ENCODE measurements around the gene CST8. TPM values are rescaled to one million over a fixed set of nuclear protein-coding genes. Genes with fewer than 3 reads are reported as not detected.

CST8 gene
- total and polyA plus RNA-seq, 11 donors: not detected

DNA sequence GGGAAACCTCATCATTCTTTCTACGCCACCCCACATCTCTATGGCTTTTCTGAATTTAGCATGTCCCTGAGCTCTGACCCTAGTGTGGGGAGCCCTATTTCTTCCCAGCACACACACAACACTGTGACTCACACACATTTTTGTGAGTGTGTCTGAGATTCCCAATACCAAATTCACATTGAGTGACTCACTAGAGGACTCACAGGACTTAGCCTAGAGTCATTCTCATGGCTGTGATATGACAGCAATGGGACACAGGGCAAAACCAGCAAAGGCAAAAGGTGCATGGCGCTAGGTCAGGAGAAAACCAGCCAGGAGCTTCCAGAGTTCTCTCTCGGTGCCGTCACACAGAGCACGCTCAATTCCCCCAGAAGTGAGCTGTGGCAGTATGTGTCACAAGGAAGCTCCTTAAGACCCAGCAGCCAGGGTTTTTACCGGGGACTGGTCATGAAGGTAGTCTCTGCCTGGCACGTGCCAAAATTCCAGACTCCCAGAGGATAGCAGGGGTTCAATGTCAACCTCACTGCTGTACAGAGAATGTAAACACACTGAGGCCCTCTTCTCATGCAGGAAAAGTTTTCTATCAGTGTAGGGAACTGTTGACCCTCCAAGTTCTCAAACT, 45.2 kb upstream of the CST8 start:
- Histone ChIP-seq H3K27ac (no peak overlapping the region), H3K36me3 (no peaks in the 10 kb centered on the region), H3K27me3 (no peaks in the 10 kb centered on the region), H3K9me3 (no peaks in the 10 kb centered on the region), H3K4me3 (no peak overlapping the region), H3K4me1 (no peaks in the 10 kb centered on the region)
- no peak for DNase-seq
- ATAC-seq: no peak
- intact Hi-C loops (cut with DNase I): loop anchor here in 5 of 10 donors (5.0 to 10.0 kb wide), 5 partner anchors 101 to 1111 kb away; no protein-coding TSS in a partner anchor
- 89 to 95% (median 92%) methylated on average over 7 of the region's 7 CpGs for WGBS, 4 donors
- TF ChIP-seq POLR2A (IDR thresholded peaks at IDR 0.05): no peak
- TF ChIP-seq, protein P1, sequence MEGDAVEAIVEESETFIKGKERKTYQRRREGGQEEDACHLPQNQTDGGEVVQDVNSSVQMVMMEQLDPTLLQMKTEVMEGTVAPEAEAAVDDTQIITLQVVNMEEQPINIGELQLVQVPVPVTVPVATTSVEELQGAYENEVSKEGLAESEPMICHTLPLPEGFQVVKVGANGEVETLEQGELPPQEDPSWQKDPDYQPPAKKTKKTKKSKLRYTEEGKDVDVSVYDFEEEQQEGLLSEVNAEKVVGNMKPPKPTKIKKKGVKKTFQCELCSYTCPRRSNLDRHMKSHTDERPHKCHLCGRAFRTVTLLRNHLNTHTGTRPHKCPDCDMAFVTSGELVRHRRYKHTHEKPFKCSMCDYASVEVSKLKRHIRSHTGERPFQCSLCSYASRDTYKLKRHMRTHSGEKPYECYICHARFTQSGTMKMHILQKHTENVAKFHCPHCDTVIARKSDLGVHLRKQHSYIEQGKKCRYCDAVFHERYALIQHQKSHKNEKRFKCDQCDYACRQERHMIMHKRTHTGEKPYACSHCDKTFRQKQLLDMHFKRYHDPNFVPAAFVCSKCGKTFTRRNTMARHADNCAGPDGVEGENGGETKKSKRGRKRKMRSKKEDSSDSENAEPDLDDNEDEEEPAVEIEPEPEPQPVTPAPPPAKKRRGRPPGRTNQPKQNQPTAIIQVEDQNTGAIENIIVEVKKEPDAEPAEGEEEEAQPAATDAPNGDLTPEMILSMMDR (IDR thresholded peaks at IDR 0.05): no peak

DNA sequence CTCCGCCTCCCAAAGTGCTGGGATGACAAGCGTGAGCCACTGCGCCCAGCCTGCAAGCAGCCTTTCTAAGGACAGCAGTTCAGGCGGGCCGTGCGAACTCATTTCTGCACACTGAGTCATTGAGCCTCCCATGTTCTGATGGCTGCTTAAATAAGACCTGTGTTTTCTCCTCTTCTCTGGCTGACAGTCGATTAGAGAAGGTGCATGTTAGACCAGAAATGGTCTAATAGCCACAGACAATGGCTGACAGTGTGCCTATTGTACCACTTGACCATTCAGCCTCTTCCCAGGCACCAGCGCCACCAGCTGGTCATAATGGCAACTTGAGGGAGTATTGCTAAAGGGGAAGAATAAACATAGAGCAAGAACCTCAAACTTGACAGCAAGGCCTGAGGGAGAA, 44.4 kb upstream of the CST8 start:
- ATAC-seq (peak; percentile 55 to 75 (median 72)), DNase-seq (peak in 4 of 5 donors; percentile 41 to 70 (median 48))
- WGBS, 4 donors: 59 to 75% (median 71%) methylated on average over 8 of the region's 8 CpGs
- intact Hi-C loops (cut with DNase I): loop anchor here in 5 of 10 donors (5.0 to 10.0 kb wide), 5 partner anchors 102 to 1112 kb away; no protein-coding TSS in a partner anchor
- no peaks in the 10 kb centered on the region for H3K36me3 ChIP-seq
- H3K27ac ChIP-seq: no peak overlapping the region
- no peaks in the 10 kb centered on the region for H3K27me3 ChIP-seq
- TF ChIP-seq, protein P1 (IDR thresholded peaks at IDR 0.05): peak; percentile 32 to 64 (median 50)
- no peak for TF ChIP-seq POLR2A (IDR thresholded peaks at IDR 0.05)
- no peaks in the 10 kb centered on the region for H3K4me1 ChIP-seq
- no peak overlapping the region for H3K4me3 ChIP-seq
- H3K9me3 ChIP-seq: no peaks in the 10 kb centered on the region

DNA sequence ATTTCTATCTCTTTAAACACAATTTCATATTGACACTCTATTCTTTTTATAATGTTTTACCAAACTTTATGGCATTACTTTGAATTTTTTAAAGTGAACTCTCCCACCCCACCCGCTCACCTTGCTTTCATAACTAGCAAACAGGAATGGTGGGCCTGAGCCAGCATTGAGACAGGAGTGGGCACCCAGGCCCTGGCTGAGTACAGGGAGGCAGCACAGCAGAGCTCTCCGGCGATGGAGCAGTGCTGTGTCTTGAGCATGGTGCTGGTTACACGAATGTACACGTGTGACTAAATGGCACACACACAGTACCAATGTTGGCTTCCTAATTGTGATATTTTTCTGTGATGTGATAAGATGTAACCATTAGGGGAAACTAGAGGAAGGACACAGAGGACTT, 42.8 kb upstream of the CST8 start:
- H3K36me3 ChIP-seq: no peaks in the 10 kb centered on the region
- H3K9me3 ChIP-seq: no peaks in the 10 kb centered on the region
- intact Hi-C loops (cut with DNase I): loop anchor here in 5 of 10 donors (5.0 to 10.0 kb wide), 5 partner anchors 103 to 1113 kb away; no protein-coding TSS in a partner anchor
- H3K4me3 ChIP-seq: no peak overlapping the region
- WGBS, 4 donors: 89 to 94% (median 92%) methylated on average over 5 of the region's 5 CpGs
- DNase-seq (no peak), ATAC-seq (no peak)
- TF ChIP-seq POLR2A (IDR thresholded peaks at IDR 0.05): no peak
- TF ChIP-seq, protein P1 (IDR thresholded peaks at IDR 0.05): no peak
- H3K27ac ChIP-seq: no peak overlapping the region
- H3K4me1 ChIP-seq: no peaks in the 10 kb centered on the region
- H3K27me3 ChIP-seq: peaks cover 0 to 5% (median 0%) of the 10 kb centered on the region in 9 donors

DNA sequence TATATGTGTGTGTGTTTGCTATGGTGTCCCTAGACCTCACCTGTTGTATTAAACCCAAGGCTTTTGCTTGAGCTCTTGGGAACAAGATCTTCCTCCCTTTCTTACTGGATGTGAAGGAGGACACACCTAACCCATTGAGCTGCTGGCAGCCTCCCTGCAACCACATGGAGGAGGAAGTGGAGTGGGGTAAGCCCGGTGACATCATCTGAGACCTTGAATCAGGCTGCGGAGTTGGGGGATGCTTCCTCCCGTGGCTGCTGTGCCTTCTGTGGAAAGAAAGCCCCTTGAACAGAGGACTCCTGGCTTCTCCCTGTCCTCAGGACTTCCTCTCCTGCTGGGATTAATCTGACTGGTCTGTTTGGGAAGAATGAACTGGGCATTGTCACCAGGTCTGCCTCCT, 41.5 kb upstream of the CST8 start:
- no peak for ATAC-seq

More for the DNA sequence above, 41.5 kb upstream of the CST8 start:
- H3K4me3 ChIP-seq: no peak overlapping the region
- H3K9me3 ChIP-seq: no peaks in the 10 kb centered on the region
- H3K27ac ChIP-seq: no peak overlapping the region
- peaks cover 0 to 18% (median 0%) of the 10 kb centered on the region in 9 donors for H3K27me3 ChIP-seq
- TF ChIP-seq, protein P1 (IDR thresholded peaks at IDR 0.05): no peak
- no peak for TF ChIP-seq POLR2A (IDR thresholded peaks at IDR 0.05)
- H3K36me3 ChIP-seq: no peaks in the 10 kb centered on the region
- no peaks in the 10 kb centered on the region for H3K4me1 ChIP-seq
- no peak for DNase-seq
- WGBS, 4 donors: 29 to 58% (median 40%) methylated on average over 3 of the region's 3 CpGs
- intact Hi-C loops (cut with DNase I): loop anchor here in 5 of 10 donors (5.0 to 10.0 kb wide), 5 partner anchors 105 to 1115 kb away; no protein-coding TSS in a partner anchor
